ENCODE measurements around the gene CDK14. TPM values are rescaled to one million over a fixed set of nuclear protein-coding genes. Genes with fewer than 3 reads are reported as not detected.
A peak's percentile ranks its signal among the peaks of the same experiment; 100 is the strongest.
"Not testable (repeated sequence)": the region's sequence is repeated elsewhere in the genome, so short reads cannot be mapped to it uniquely, and the experiment has no call there.

Gene CDK14
- total RNA-seq, 1 experiment from 2014 or later = 7.5 TPM

DNA sequence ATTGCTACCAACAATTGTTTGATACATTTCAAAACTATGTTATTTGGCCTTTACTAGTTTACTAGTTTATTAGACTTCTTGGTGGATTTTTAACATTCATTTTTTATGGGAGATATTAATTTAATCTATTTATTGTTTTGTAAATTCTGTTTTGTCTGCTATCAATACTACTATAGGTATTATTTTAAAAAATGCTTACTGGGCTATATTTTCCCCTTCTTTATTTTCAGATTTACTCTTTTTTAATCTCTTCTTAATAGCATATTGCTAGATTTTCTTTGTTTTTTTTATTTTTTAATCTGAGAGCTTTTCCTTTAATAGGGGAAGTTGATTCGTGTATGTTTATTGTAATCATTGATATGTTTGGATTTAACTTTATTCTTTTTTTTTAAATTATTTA lies 147.5 kb downstream of the CDK14 start:
- DNase-seq = no peak
- H3K9me3 ChIP-seq = no peaks in the 10 kb centered on the region
- H3K4me3 ChIP-seq = no peak overlapping the region
- H3K27me3 ChIP-seq = no peaks in the 10 kb centered on the region
- H3K36me3 ChIP-seq = no peaks in the 10 kb centered on the region

DNA sequence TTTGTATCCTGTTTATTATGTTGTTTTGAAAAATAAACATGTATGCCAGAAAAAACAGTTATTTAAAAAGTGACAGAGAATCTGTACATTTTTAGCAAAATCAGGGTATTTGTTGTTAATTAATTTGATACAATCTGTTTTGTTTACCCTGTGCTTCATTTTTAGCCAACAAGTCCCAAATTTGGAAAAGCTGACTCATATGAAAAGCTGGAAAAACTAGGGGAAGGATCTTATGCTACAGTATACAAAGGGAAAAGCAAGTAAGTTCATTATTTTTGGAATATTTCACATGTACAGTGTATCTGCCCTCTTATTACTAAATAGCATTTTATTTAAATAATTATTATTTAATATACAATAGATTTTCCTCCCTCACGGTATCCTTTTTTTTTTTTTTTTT lies 151.4 kb downstream of the CDK14 start:
- no peak for DNase-seq
- no peaks in the 10 kb centered on the region for H3K9me3 ChIP-seq
- H3K27me3 ChIP-seq = no peaks in the 10 kb centered on the region
- no peak overlapping the region for H3K4me3 ChIP-seq
- H3K36me3 ChIP-seq = no peaks in the 10 kb centered on the region

DNA sequence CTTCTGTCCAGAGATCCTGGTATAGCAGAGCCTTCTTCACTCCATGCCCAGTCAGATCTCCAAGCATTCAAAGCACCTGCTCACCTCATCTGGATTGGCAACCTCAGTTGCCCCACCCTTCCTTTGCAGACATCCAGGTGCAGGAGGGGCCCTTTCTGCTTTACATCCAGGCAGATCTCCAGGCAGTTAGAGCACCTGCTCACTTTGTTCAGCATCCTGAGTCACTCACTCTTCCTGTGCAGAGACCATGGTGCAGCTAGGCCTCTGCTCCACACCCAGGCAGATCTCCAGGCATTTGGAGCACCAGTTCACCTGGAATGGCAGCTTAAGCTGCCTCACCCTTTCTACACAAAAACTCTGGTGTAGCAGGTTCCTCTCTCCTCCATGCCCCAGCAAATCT lies 153.1 kb downstream of the CDK14 start:
- H3K36me3 ChIP-seq = no peaks in the 10 kb centered on the region
- H3K27me3 ChIP-seq = no peaks in the 10 kb centered on the region
- no peak overlapping the region for H3K4me3 ChIP-seq
- H3K9me3 ChIP-seq = no peaks in the 10 kb centered on the region
- DNase-seq = no peak

DNA sequence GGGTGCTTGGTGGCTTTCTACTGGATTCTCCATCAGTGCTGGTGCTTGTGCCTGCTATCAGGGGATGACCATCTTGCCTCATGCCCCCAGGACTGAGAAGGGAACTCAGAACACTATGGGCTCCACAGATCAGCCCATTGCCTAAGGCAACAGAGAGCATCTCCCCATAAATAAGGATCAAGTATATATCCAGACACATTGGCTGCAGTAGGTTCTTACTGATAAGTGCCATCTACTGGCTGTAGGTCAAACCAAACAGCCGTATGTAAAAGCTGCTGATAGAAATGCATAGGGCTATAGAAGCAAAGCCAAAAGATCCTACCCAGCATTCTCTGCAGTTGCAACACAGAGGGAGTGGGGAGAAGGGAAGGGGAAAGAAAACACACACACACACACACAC lies 153.7 kb downstream of the CDK14 start:
- no peak for DNase-seq
- H3K36me3 ChIP-seq = no peaks in the 10 kb centered on the region
- H3K9me3 ChIP-seq = no peaks in the 10 kb centered on the region
- H3K4me3 ChIP-seq = no peak overlapping the region
- no peaks in the 10 kb centered on the region for H3K27me3 ChIP-seq

DNA sequence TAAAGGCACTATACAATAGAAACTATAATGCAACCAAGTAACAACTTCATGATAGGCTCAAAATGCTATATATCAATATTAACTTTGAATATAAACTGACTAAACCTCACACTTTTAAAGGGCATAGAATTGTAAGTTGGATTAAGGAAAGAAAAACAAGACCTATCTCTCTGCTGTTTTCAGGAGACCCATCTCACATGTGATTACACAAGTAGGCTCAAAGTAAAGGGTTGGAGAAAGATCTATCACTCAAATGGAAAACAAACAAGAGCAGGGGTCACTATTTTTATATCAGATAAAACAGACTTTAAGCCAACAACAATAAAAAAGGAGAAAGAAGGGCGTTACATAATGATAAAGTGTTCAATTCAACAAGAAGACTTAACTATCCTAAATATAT lies 155.5 kb downstream of the CDK14 start:
- Histone ChIP-seq H3K27me3 (no peaks in the 10 kb centered on the region), H3K36me3 (no peaks in the 10 kb centered on the region), H3K4me3 (no peak overlapping the region), H3K9me3 (no peaks in the 10 kb centered on the region)
- DNase-seq = no peak

DNA sequence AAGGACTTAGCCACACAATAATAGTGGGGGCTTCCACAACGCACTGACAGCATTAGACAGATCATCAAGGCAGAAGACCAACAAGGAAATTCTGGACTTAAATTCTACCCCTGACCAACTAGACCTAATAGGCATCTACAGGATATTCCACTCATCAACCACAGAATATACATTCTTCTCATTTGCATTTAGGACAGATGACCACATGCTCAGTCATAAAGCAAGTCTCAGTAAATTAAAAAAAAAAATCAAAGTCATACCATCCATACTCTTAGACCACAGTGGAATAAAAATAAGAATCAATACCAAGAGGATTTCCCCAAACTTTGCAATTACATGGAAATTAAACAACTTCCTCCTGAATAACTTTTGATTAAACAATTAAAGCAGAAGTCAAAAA lies 155.9 kb downstream of the CDK14 start:
- DNase-seq = no peak
- H3K36me3 ChIP-seq = no peaks in the 10 kb centered on the region
- no peak overlapping the region for H3K4me3 ChIP-seq
- H3K9me3 ChIP-seq = no peaks in the 10 kb centered on the region
- no peaks in the 10 kb centered on the region for H3K27me3 ChIP-seq

DNA sequence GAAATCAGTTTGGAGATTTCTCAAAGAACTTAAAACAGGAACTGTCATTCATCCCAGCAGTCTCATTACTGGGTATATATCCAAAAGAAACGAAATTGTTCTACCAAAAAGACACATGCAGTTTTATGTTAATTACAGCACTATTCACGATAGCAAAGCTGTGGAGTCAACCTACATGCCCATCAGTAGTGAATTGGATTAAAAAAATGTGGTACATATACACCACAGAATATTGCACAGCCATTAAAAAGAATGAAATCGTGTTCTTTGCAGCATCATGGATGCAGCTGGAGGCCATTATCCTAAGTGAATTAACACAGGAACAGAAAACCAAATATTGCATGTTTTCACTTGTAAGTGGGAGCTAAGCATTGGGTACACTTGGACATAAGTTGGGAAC lies 158.9 kb downstream of the CDK14 start:
- no peaks in the 10 kb centered on the region for H3K9me3 ChIP-seq
- no peak overlapping the region for H3K4me3 ChIP-seq
- DNase-seq = no peak
- H3K36me3 ChIP-seq = no peaks in the 10 kb centered on the region
- no peaks in the 10 kb centered on the region for H3K27me3 ChIP-seq

DNA sequence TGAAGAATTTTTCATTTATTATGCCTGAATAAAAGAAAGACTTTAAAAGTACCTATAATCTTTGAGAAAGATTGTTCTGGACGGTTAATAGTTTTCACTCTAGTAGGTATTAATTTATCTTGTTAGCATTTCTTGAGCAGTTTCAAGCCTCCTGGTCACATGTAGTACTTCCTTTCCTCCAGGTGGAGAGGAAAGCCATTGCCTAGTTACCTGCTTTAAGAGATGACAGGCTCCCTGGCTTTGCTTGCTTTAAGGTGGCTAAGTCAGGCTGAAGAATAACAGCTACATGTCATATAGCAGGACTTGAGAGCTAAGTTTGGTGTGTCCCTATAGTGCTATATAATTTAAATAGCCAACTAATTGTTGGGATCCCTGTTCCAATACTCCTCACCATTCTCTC lies 160.2 kb downstream of the CDK14 start:
- no peak for DNase-seq
- H3K27me3 ChIP-seq = no peaks in the 10 kb centered on the region
- H3K9me3 ChIP-seq = no peaks in the 10 kb centered on the region
- H3K4me3 ChIP-seq = no peak overlapping the region
- H3K36me3 ChIP-seq = no peaks in the 10 kb centered on the region

DNA sequence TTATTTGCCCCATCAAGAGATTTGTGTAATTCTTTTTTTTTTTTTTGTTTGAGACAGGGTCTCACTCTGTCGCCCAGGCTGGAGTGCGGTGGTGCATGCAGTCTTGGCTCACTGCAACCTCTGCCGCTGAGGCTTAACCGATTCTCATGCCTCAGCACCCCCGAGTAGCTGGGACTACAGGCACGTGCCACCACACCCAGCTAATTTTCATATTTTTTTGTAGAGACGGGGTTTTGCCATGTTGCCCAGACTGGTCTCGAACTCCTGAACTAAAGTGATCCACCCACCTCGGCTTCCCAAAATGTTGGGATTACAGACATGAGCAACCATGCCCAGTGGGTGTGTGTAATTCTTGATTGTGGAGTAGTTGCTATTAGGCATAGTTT lies 161.4 kb downstream of the CDK14 start:
- H3K27me3 ChIP-seq, H3K9me3 ChIP-seq, H3K4me3 ChIP-seq, DNase-seq, H3K36me3 ChIP-seq: not testable (repeated sequence)

DNA sequence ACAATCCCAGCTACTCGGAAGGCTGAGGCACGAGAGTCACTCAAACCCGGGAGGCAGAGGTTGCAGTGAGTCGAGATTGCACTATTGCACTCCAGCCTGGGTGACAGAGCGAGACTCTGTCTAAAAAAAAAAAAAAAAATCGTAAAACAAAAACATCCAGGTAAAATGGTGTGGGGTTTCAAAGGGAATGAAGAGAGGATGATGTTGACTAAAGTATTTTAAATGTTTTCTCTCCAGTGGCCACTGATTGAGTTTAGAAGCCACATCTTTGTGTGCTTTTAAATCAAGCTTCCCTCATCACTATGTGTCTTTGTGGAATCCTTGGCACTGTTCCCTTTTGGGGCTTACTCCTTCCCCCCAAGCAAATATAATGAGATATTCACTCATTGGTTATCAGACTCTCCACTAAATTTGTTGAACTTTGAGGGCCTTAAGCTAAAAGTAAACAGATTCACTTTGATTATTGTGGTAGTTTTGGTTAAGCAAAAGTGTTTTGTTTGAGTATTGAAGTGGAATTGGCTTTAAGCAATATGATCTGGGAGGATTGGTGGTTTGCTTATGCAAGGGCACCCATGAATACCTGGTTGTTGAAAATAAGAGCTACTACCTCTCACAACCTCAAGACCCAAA lies 162.9 kb downstream of the CDK14 start:
- no peaks in the 10 kb centered on the region for H3K36me3 ChIP-seq
- no peaks in the 10 kb centered on the region for H3K9me3 ChIP-seq
- no peak overlapping the region for H3K4me3 ChIP-seq
- DNase-seq = no peak
- H3K27me3 ChIP-seq = no peaks in the 10 kb centered on the region

DNA sequence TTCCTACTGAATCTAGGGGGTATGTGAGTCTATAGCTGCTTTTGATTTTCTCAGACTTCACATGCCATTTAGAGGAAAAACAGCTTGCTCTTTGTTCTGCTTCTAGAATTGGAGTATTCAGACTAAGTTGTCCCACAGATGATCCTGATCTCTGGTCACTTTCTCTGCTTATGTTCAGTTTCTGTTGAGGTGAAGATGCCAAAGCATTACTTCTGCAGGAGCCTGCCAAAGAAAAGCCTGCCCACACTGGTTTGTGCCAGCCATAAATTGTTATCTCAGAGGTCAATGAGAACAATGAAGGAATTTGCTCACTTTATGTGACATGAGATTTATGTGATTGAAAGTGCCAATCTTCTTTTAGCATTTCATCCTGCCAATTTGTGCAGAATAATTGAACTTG lies 163.6 kb downstream of the CDK14 start:
- H3K36me3 ChIP-seq = no peaks in the 10 kb centered on the region
- no peak overlapping the region for H3K4me3 ChIP-seq

DNA sequence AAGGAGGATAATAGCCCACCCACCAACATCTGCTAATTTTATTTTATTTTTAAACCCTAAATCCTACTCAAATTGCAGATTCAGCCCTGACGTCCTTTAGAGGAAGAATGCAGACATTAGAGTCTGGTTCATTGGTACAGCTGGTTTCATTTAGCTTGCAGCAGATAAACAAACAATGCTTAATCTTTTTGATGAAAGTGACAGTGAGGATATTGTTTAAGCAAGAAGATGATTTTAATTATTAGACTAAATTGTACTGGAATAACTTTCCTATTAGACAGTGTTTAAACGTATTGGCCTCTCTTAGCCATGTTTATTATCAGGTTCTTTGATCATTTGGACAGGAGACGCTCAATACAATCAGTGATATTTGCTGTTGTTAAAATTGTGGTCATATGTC lies 164.8 kb downstream of the CDK14 start:
- H3K4me3 ChIP-seq = no peak overlapping the region
- DNase-seq = no peak
- H3K36me3 ChIP-seq = no peaks in the 10 kb centered on the region
- no peaks in the 10 kb centered on the region for H3K9me3 ChIP-seq
- H3K27me3 ChIP-seq = no peaks in the 10 kb centered on the region

More for the DNA sequence above, 163.6 kb downstream of the CDK14 start:
- DNase-seq = no peak
- H3K27me3 ChIP-seq = no peaks in the 10 kb centered on the region
- H3K9me3 ChIP-seq = no peaks in the 10 kb centered on the region

DNA sequence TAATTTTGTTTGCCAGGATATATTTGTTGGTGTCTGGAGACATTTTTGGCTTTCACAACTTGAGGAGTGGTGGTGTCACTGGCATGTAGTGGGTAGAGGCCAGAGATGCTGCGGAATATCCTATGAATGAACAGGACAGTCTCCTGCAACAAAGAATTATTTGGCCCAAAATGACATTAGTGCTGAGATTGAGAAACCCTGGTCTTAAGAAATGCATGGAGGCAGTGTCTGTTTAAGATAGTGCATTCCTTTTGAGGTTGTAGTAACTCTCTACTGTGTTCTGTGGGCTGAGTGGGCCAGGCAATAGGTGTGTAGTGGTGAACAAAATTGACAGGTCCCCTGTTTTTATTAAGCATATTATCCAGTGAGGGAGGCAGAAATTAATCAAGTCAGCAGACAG lies 165.5 kb downstream of the CDK14 start:
- DNase-seq = no peak
- H3K4me3 ChIP-seq = no peak overlapping the region
- H3K36me3 ChIP-seq = no peaks in the 10 kb centered on the region
- no peaks in the 10 kb centered on the region for H3K9me3 ChIP-seq
- H3K27me3 ChIP-seq = no peaks in the 10 kb centered on the region

DNA sequence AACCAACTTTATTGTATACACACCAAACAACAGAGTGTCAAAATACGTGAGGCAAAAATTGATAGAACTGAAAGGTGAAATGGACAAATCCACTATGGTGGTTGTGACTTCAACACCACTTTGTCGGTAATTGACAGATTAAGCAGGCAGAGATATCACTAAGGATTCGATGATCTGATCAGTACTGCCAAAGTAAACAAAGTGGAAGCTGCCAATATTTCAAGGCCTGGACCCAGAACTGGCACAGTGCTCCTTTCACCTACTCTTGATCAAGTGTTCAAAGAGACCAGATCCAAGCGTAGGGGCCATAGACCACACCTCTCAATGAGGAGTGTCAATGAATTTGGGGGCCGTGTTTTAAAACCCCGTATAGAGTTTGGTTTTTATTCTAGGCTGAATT lies 167.0 kb downstream of the CDK14 start:
- Histone ChIP-seq H3K9me3 (no peaks in the 10 kb centered on the region), H3K36me3 (no peaks in the 10 kb centered on the region), H3K27me3 (no peaks in the 10 kb centered on the region), H3K4me3 (no peak overlapping the region)
- no peak for DNase-seq

DNA sequence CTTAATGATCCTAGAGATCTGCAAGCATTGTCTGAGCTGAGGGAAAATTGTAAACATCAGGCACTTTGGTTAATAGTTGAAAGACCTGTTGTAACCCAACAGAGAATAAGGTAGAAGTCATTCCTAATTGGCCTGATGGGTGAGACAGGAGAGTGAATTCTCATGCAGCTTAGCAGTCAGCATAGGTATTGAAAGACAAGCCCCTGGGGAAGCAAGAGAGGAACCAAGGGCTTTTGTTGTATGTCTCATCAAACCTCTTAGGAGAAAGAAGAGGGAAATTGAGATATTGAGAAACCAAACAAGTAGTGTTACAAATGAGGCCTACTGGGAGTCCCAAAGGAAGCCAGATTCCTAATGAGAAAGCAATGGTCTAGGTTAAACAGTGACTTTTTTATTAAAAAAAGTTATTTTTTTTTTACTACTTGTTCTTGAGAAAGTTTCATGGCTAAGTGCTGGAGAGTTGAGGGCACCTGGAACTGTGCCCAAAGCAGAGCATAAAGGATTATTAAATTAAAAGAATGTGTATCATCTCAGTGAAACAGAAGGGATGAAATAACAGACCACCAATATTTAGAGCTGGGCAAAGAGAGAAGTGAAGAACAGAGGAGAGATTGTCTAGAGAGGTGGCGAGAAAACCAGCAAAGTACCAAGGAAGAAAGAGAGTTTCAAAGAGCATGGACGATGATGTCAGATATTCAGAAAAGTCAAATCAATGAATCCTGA lies 168.9 kb downstream of the CDK14 start:
- Histone ChIP-seq H3K36me3 (no peaks in the 10 kb centered on the region), H3K27me3 (no peaks in the 10 kb centered on the region), H3K4me3 (no peak overlapping the region), H3K9me3 (no peaks in the 10 kb centered on the region)
- DNase-seq = no peak

DNA sequence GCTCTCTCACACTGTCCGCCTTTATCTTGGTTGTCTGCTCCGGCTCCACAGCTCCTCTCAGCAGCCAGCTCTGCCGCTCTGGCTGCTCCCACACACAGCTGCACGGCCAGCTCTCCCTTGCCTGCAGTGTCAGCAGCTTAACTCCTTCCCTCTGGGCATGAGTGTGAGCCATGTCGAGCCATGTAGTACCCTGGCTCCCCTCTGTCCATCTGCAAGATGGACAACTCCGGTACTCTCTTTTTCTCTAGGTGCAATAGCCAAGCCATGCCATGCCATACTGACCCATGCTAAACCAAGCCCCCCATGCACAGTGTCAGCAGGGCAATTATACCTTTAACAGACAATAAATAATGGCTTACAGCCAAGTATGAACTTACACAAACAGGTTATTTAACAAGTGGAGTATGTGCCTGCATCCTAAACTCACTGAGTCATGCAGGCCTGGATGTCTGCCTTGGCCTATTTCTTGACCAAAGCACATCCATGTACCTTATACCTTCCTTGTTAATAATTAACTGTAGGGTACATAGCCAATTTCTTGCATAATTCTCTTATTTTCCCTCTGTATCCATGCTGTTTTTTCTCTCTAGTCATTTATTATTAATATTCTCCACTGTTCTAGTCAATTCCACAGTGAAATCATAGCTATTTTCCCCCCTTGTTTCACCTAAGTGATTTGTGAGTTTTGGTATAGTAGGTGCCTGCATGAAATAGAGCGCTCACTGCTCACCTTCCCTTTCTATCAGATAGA lies 170.9 kb downstream of the CDK14 start:
- Histone ChIP-seq H3K4me3 (no peak overlapping the region), H3K27me3 (no peaks in the 10 kb centered on the region), H3K9me3 (no peaks in the 10 kb centered on the region), H3K36me3 (no peaks in the 10 kb centered on the region; the same call in 1 of the 2 replicates)
- peak; percentile 34 for DNase-seq

DNA sequence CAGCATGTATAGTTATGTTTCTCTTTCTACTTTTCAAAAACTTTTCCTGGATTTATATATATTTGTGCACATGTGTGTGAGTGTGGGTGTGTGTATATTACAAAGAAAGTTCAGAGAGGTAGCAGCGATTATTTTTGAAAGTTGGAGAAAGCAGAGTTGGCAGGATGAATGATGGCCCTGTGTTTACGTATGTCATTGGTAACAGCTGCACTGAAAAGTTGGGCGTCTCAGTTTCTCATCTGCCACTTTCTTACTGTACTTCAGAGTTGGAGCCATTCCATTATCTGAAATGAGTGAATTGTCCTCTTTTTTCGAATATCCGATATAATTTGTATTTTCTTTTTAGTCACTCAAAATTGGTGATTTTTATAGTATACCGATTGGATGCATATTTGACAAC lies 172.2 kb downstream of the CDK14 start:
- DNase-seq = no peak
- no peaks in the 10 kb centered on the region; the same call in 1 of the 2 replicates for H3K36me3 ChIP-seq
- H3K4me3 ChIP-seq = no peak overlapping the region
- H3K9me3 ChIP-seq = no peaks in the 10 kb centered on the region
- no peaks in the 10 kb centered on the region for H3K27me3 ChIP-seq

DNA sequence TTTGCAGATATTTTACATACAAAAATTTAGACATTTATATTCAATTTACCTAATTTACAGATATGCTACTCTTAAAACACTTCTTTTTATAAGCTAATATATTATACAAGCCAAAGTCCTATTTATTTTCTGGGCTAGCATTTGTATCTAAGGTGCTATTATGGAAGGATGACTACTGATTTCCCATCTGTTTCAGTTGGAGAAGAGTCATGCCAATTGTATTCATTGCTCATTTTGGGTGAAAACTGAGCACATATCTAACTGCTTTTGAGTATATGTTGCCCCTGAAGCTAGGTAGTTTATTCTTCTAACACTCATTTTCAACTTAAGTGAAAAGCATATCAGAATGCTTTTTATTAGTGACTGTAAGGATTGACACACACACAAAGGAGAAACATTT lies 172.9 kb downstream of the CDK14 start:
- no peak for DNase-seq
- H3K9me3 ChIP-seq = no peaks in the 10 kb centered on the region
- H3K27me3 ChIP-seq = no peaks in the 10 kb centered on the region

More for the DNA sequence above, 172.9 kb downstream of the CDK14 start:
- Histone ChIP-seq H3K36me3 (no peaks in the 10 kb centered on the region; the same call in 1 of the 2 replicates), H3K4me3 (no peak overlapping the region)
